GM19023 (cell line): Measurements from ENCODE around the gene HSBP1L1.
A peak's percentile ranks its signal among the peaks of the same experiment; 100 is the strongest.
"Not testable (repeated sequence)": the region's sequence is repeated elsewhere in the genome, so short reads cannot be mapped to it uniquely, and the experiment has no call there.

Source experiments
- ATAC-seq: cut with Tn5 transposase; IDR thresholded peaks from one replicate; pipeline ENCODE4 v1.9.1; 2021; ENCODE audit warnings: mild to moderate bottlenecking, moderate library complexity; ENCODE audit not compliant: unreplicated experiment

The HSBP1L1 gene

GRCh38 chr18:79960161-79960801 lies 4.2 kb upstream of the HSBP1L1 start:
- not testable (repeated sequence) for ATAC-seq

GRCh38 chr18:79960921-79961526 lies 3.4 kb upstream of the HSBP1L1 start:
- no peak for ATAC-seq

GRCh38 chr18:79961527-79962291 lies 2.7 kb upstream of the HSBP1L1 start:
- no peak for ATAC-seq

DNA sequence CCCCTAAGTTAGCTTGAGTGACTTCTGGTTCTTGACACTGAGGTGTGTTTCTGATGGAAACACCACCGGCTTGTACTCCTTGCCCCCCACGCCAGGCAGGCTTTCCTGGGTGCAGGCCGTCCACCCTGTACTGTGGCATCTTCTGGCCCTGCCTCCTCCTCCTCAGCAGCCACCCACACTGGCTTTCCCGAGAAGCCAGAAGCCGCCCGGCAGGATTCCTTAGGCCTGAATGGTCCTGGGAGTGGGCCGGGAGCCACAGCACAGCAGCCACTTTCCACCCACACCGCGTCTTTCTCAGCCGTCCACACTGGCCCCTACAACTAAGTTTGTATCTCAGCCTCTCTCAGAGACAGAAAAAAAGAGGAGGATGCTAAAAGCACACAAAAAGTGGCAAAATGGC lies 2.1 kb upstream of the HSBP1L1 start:
- no peak for ATAC-seq

- ATAC-seq = peak; percentile 53
Observed at GRCh38 chr18:79962835-79963657, 1.4 kb upstream of the HSBP1L1 start.

- no peak for ATAC-seq
Observed at GRCh38 chr18:79963658-79964329, 649 bp upstream of the HSBP1L1 start.

DNA sequence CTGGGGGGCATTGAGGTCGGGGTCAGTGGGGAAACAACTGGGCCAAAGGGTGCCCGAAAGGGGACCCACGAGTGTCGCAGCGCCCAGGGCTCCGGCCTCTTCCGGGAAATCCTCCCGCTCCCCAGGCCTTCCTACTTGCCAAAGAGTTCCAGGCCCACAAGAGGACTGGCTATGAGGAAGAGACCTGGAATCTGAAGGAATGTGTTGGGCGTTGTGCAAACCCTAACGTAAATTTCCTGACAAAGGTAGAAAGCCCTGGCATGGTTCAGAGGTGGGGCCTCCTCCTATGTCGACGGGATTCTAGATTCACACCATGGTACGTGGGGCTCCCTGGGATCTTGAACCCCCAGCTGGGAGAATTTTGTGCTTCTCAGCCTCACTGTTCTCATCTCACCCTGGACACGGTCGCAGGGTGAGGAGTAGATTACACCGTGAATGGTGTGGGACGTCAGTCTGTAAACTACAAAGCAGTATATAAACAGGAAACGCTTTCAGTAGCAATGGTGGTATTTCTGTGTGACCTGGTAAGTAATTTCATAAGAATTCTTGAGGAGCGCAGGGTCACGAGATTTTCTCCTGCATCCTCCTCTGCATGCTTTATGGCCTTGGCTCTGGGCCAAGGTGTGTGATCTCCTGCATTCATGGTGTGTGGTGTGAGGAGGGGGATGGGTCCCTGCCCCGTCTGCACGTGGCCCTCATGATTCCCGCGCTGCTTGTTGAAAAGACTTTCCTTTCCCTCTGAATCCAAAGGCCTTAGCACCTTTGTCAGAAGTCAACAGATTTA lies 868 bp downstream of the HSBP1L1 start:
- ATAC-seq = no peak

DNA sequence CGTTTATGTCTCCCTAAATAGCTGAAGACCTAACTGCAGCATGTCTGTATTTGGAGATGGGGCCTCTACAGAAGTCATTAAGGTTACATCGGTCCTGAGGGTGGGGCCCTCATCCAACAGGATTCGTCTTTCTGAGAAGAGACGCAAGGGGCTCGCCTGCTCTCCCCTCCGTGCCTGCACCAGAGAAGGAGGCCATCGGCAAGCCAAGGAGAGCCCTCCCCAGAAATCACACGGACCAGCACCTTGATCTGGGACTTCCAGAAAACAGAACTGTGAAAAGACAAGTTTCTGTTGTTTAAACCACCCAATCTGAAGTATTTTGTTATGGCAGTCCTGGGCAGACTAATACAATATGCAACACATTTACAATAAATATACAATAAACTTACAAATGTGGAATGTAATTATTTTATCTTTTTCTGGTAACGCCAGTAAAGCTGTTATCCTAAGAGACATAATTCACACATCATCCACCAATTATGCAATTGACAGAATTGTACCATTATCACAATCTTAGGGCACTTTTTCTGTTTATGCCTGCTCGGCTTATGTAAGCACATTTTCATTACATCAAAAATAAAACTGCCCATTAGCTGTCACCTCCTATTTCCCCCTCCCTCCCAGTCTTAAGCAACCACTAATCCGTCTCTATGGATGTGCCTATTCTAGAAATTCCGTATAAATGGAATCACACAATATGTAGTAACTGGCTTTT lies 6.1 kb downstream of the HSBP1L1 start:
- no peak for ATAC-seq

DNA sequence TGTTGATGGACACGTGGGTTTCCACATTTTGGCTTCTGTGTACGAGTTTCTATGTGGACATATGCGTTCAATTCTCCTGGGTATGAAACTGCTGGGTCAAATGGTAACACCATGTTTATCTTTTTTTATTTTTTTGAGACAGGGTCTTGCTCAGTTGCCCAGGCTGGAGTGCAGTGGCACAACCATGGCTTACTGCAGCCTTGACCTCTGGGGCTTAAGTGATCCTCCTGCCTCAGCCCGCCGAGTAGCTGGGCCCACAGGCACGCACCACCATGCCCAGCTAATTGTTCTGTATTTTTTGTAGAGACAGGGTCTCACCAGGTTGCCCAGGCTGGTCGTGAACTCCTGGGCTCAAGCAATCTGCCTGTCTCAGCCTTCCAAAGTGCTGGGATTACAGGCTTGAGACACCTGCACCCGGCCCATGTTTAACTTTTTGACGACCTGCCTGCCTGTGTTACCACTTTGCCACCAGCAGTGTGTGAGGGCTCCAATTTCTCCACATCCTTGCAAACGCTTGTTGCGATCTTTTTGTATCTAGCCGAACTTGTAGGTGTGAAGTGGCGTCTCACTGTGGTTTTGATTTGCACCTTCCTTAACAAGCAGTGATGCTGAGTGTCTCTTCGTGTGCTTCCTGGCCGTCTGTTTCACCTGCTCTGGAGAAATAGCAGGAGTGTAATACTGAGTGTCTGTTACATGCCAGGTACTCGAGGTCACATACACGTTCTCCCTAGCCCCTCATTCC lies 6.9 kb downstream of the HSBP1L1 start:
- no peak for ATAC-seq

GRCh38 chr18:79971986-79972385 lies 7.5 kb downstream of the HSBP1L1 start:
- ATAC-seq = no peak

DNA sequence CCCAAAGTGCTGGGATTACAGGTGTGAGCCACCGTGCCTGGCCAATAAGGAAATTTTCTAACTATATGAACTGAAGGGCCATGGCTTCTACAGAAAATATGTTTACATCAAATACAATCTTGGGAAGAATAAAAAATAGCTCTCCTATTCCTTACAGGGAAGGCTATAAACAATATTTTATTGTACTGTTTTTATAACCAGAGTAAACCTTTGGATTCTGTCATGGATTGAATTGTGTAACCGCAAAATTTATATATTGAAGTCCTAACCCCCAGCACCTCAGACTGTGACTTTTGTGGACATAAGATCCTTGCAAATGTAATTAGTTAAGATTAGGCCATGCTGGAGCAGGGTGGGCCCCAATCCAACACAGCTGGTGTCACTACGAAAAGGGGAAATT lies 8.3 kb downstream of the HSBP1L1 start:
- no peak for ATAC-seq

DNA sequence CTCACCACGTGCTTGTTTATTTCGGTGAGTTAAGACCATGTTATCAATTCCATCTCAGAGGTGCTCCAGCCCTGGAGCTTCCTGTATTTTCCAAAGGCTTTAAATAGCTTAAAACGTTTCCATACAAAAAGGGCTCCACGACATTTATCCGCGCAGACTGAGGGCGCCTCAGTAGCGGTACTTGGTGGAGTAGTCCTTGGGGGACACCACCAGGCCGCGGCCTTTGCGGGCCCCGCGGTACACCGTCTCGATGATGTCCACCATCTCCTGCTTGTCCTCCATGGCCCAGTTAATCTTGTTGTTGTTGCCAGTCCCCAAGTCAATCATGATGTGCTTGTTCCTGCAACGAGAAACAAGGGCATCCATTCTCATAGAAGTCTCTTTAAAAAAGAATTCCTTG lies 9.1 kb downstream of the HSBP1L1 start:
- no peak for ATAC-seq

GRCh38 chr18:79974025-79974654 lies 9.7 kb downstream of the HSBP1L1 start:
- ATAC-seq = no peak

DNA sequence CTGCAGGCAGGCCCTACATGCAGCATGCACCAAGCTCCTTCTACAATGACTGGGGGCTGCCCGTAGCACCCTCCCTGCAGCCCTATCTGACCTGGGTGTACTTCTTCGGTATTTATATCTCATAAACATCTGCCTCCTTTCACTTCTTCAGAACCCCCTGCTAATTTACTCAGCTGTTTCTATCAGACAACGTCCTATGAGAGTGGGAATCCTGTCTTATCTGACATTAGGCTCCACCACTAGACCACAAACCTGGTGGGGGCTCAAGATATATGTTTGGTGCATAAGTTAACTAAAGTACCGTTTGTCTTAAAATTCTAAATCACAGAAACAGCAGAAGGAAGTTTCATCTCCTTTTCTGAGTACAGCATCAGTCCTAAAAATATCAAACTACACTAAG lies 10.6 kb downstream of the HSBP1L1 start:
- ATAC-seq = no peak

DNA sequence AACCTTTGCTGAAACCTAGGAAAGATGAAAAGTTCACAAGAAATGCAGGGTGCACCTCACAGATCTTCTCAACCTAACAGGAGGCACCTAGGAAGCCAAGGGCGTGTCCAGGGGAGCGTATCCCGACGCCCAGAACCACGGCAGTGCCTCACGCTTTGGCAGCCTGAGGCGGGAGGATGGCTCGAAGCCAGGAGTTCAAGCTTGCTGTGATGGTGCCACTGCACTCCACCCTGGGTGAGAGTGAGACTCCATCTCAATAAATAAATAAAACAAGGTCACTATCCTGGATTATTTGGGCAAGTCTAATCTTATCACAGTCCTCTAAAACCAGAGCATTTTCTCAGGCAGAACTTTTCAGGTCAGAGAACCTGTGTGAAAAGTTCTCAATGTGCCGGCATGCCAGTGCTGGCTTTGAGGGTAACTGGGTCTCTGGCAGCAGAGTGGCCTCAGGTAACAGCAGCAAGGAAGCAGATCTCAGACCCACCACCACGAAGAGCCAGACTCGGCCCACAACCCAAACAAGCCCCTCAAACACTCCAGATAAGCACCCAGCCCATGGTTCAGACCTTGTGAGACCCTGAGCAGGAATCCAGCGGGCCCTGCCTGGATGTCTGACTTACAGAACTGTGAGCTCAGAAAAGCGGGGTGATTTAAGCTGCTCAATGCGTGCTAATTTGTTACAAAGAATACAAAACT lies 11.7 kb downstream of the HSBP1L1 start:
- no peak for ATAC-seq

GRCh38 chr18:79979843-79980242 lies 15.4 kb downstream of the HSBP1L1 start:
- ATAC-seq = no peak

- no peak for ATAC-seq
Observed at GRCh38 chr18:79980585-79980984, 16.1 kb downstream of the HSBP1L1 start.

GRCh38 chr18:79982736-79983135 lies 18.3 kb downstream of the HSBP1L1 start:
- no peak for ATAC-seq
